ENCODE data around the gene P2RX5. TPM values are rescaled to one million over a fixed set of nuclear protein-coding genes. Genes with fewer than 3 reads are reported as not detected.
A peak's percentile ranks its signal among the peaks of the same experiment; 100 is the strongest.

P2RX5 gene
- total RNA-seq, 1 donor = 31.5 TPM

DNA sequence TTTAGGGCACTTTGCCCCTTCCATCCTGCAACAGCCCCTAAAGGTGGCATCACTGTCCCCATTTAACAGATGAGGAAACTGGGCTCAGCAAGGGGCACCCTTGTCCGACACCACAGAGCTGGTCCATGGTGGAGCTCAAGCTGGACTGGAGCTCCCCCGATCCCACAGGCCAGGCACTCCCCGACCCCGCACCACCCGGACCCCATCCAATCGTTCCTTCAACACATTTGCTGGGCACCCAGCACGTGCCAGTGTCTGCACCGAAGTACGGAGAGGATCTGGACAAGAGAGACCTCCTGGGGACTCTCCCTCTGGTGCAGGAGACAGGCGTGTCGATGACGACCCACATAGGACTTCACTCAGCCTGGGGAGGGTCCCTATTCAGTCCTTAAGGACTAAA is 13.9 kb downstream of the P2RX5 start:
- no peak for DNase-seq (ENCODE audit: low read depth in 2 of 3, low spot score in 2 of 3)

DNA sequence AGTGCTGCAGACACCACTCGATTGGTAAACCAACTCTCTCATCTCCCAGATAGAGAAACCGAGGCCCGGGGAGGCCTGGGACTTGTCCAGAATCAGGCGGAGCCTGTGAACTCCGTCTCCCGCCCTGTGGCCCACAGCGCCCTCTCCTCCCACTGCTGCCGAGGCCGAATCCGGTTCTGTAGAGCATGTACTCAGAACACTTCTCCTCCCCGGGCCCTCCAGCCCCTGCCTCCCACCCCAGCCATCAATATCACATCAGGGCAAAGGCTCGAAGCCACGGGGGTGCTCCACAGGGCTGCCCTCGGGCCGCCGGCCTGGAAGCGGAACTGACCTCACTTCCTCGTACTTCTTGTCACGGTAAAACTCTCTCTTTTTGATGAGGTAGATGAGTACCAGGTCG is 14.4 kb downstream of the P2RX5 start:
- DNase-seq (ENCODE audit: low read depth in 2 of 3, low spot score in 2 of 3) = no peak

DNA sequence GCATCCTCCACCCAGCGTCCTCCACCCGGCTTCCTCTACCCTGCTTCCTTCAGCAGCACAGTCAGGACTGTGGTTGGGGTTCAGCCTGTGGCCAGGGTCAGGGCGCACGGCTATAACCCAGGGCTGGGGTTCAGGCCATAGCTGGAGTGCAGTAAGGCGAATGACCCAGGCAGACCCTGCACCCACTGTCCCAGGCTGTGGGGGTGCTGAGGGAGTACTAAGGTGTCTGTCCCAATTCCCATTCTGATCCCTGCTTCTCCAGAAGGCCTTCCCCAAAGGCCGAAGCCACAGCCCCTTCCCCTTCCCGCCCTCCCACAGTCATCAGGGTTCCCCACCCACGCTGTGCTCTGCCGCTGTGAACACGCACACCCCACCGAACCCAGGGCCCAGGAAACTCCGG is 14.9 kb downstream of the P2RX5 start:
- DNase-seq (ENCODE audit: low read depth in 2 of 3, low spot score in 2 of 3) = no peak

DNA sequence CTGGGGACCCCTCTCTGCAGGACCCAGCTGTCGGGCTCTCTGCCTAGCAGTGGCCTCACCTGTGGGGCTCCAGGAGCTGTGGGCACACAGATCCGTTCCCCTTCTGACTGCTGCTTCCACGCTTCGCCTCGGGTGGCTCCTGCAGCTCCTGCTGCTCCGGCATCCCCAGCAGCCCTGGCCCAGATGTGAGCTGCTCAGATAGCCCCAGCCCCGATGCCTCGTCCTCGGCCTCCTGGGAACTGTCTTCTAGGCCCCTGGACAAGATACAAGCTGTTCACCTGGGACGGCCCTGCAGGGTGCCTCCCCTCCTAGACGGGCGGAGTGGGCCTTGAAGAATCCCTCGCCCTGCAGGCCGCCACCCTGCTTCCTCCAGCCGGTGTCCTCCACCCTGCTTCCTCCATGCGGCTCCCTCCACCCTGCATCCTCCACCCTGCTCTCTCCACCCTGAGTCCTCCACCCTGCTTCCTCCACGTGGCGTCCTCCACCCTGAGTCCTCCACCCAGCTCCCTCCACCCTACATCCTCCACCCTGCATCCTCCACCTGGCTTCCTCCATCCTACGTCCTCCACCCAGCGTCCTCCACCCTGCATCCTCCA is 16.3 kb downstream of the P2RX5 start:
- no peak for DNase-seq (ENCODE audit: low read depth in 2 of 3, low spot score in 2 of 3)

DNA sequence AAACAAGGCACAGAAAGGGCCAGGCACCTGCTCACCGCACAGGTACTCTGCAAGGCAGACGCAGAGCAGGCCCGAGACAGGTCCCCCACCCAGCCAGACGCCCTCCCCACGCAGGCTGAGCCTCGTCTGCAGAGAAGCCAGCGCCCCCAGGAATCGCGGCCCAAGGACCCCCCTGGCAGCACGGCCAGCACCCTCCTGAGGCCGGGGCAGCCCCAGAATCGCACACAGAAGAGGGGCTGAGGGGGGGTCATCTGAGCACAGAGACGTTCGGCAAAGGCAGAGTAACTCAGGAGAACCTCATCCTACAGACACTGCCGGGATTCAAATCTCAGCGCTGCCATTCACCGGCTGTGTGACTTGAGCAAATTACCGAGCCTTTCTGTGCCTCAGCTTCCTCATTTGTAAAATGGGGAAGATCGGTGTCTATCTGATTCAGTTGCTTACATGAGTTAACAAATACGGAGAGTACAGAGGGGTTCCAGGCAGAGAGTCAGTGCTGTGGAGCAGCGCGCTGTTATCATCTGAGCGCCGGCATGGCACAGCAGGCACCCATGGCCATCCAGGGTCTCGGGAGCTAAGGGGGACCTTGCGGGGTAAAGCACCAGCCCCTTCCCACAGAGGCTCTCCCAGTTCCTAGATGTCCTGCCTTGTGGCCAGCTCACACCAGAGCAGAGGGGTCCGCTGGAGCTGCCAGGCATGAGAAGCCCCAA is 17.0 kb downstream of the P2RX5 start:
- no peak for DNase-seq (ENCODE audit: low read depth in 2 of 3, low spot score in 2 of 3)

DNA sequence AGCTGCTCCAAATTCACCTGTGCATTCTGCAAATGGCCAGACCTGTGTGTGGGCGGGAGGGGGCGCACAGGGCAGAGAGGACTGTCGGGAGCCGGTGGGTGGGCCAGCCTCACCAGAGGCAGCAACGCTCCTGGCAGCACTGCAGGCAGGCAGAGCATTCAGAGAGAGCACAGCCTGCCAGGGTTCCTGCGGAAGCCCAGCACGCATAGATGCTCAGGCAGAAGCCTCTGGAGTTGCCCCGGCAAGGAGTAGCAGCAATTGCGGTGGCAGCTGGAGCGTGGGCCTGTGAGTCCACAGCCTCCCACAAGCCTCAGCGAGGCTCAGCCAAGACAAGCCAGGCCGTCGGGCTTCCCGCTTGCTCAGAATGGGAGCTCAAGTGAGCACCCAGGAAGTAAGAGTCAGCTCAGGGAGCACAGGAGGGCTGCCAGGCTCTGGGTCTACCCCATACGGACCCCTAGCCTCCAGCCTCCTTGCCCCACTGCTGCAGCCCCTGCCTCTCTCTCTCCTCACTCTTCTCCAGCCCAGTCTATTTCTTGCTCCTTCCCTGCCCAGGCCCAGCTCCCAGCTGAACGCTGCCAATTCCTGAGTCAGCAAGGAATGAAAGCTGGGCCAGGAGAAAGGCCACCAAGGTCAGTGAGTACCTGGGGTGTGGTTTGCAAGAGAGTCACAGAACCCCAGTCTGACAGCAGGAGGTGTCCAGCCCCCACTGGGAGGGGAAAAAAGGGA is 17.7 kb downstream of the P2RX5 start:
- DNase-seq (ENCODE audit: low read depth in 2 of 3, low spot score in 2 of 3) = no peak

DNA sequence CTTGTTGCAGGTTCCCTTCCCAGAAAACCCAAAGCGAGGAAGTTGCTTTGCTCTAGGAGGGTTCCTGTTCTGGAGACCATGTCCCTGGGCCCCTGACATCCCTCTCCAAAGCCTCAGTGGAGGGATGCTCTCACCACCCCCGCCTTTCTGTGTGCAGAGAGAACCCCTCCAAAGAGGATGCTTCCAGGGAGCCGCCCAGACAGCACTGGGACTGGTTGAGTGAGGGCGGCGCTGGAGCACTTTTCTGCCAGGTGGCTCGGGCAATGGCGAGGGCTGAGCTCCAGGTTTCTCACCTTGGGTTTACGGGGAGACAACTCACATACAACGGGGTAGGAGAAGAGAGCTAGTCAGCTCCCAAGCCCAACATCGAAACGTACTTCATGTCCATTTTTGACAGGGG is 20.1 kb downstream of the P2RX5 start:
- DNase-seq (ENCODE audit: low read depth in 2 of 3, low spot score in 2 of 3) = no peak

DNA sequence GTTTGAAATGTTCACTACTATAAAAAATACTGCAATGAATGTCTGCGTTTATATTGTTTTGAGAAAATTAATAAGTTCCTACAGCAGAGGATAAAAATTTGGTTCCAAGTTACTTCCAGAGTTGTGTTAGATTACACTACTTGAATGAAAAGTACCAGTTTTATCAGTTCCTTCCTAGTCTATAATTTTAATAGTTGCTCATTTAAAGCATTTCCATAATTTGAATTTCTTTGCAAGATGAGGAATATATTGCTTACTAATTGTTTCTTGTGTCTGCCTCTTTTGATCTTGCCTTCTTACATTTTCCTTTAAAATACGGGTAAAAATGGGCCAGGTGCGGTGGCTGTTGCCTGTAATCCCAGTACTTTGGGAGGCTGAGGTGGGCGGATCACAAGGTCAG is 23.4 kb downstream of the P2RX5 start:
- no peak for DNase-seq (ENCODE audit: low read depth in 2 of 3, low spot score in 2 of 3)

DNA sequence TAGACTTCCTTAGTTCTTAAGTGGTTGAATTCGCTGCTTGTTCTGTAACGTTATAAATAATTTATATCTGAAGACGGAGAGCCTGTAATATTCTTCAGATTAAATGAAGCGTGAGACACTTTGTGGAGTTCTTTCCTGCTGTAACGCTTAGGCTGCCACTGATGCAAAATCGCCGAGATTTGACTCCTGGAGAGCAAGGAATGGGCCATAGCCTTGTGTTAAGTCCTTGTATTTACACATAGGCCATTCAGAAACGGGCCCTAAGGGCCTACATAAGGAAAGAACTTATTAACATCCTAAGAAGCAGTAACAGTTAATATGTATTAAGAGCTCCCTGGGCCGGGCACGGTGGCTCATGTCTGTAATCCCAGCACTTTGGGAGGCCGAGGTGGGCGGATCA is 26.4 kb downstream of the P2RX5 start:
- no peak for DNase-seq (ENCODE audit: low read depth in 2 of 3, low spot score in 2 of 3)

DNA sequence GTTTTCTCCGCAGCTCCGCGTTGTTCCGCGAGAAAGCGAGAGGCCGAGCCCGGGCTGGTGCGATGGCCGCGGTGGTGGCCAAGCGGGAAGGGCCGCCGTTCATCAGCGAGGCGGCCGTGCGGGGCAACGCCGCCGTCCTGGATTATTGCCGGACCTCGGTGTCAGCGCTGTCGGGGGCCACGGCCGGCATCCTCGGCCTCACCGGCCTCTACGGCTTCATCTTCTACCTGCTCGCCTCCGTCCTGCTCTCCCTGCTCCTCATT is 26.9 kb downstream of the P2RX5 start:
- no peak for DNase-seq (ENCODE audit: low read depth in 2 of 3, low spot score in 2 of 3)

DNA sequence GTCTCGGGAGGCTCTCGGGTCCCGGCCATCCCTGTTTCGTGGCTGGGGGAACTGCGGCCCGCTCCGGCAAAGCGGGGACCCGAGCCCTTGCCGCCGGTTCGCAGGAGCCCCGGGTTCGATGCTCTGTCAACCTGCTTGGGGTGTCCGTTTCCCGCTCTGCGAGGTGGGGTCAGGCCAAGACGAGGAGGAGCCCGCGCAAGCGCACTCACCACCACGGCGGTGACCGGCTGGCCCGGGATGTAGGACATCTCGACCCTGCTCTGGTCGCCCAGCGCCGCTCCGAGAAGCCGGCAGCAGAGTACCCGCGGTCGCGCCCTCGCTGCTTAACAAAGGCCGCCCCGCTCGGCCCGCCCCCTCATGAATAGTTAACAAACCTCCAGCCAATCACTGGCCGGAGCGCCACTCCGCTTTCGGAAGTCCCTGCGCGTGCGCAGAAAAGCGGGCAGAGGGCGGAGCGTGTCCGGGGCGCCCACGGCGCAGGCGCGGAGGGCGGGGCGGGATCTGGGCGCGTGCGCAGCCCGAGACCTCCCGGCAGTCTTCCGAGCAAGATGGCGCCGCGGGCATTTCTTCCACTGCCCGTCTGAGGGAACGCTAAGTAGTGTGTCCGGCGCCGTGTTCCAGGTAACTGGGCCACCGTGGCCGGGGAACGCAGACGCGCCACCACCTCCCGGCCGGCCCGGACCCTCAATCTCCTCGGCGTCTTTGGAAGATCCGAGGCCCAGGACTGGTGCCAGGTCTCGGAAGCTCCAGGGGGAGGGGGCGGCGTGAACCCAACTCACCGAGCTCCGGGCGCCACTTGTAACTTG is 27.5 kb downstream of the P2RX5 start, which contains the start of the genes EMC6 and TAX1BP3:
TSS of gene EMC6 (plus strand) at position 534 of the 806 bp plus-strand sequence. CDS start 335 bp downstream, outside the sequence.
TSS of gene TAX1BP3 (minus strand) at position 300 of the 806 bp plus-strand sequence. CDS start at position 248, 52 bp downstream.
- peak; percentile 97 to 100 (median 98) for DNase-seq (ENCODE audit: low read depth in 2 of 3, low spot score in 2 of 3)

DNA sequence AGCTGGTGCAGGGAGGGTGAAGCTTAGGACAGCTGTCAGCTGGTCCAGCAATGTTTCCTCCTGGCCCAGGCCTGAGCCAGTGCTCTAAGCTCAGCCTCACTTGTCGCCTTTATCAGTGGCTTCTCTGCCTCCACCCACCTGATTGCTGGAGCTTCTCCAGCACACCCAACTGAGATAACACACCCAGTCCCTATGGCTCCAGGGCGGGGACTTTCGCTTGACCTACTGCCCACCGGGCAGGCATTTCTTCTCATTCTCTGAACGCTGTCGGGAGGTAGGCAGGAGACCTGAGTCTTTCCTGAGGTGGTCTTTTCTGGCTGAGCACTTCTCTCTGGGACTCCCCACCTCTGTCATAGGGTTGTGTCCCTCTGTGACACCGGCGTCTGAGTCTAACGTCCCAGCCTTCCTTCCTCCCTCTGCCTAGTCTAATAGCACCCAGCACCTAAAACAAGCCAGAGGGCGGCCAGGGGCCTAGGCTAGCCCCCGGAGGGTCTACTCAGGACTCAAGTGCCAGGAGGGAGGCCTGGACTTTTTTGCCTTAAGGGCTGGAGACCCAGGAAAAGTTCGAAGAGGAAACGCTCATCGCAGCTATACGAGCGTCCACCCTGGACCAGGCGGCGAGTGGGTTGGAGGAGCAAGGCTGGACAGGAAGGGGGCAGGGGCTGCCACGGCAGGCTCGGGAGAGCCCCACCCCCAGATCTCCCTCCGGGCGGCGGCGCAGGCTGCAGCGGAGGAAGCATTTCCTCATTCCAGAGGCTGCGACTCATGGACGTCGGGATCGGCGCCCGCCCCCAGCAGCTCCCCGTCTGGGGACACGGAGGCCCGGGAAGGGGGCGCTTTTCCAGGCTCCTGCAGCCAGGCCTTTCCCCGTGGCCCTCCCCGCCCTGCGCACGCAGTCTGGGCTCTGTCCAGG is 28.3 kb downstream of the P2RX5 start:
- DNase-seq (ENCODE audit: low read depth in 2 of 3, low spot score in 2 of 3) = no peak

DNA sequence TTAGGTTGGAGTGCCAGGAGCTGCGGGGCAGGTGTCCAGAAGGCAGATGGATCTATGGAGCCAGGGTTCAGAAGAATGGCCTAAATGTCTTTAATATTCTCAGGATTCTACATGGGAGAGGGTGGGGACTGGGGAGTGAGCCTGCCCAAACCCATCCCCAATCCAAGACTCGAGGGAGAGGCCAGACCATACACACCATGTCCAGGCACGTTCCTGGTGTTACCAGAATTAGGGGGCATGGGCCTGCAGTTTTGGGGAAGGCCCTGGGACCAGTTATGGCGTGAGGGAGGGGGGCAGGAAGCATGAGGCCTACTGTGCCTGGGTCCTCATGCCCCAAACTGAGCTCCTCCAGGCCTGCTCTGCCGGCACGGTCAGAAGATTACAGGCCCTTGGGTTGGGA is 29.4 kb downstream of the P2RX5 start:
- DNase-seq (ENCODE audit: low read depth in 2 of 3, low spot score in 2 of 3) = no peak

DNA sequence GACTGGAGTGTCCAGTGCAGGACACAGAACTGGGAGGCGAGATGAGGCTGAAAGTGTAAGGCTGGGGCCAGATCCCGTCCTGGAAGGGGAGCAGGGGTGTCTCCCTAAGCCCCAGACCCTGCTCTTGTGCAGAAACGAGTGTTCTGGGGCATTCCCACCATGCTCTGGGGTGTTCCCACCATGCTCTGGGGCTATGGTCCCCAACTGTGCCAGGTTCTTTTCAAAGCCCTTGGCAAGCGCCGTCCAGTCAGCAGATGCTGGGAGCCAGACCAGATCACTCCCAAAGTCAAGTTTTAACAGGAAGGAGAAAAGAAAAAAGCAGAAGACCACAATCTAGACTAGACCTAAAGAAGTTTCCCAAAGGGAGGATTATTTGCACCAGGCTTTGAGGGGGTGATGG is 30.1 kb downstream of the P2RX5 start:
- no peak for DNase-seq (ENCODE audit: low read depth in 2 of 3, low spot score in 2 of 3)

DNA sequence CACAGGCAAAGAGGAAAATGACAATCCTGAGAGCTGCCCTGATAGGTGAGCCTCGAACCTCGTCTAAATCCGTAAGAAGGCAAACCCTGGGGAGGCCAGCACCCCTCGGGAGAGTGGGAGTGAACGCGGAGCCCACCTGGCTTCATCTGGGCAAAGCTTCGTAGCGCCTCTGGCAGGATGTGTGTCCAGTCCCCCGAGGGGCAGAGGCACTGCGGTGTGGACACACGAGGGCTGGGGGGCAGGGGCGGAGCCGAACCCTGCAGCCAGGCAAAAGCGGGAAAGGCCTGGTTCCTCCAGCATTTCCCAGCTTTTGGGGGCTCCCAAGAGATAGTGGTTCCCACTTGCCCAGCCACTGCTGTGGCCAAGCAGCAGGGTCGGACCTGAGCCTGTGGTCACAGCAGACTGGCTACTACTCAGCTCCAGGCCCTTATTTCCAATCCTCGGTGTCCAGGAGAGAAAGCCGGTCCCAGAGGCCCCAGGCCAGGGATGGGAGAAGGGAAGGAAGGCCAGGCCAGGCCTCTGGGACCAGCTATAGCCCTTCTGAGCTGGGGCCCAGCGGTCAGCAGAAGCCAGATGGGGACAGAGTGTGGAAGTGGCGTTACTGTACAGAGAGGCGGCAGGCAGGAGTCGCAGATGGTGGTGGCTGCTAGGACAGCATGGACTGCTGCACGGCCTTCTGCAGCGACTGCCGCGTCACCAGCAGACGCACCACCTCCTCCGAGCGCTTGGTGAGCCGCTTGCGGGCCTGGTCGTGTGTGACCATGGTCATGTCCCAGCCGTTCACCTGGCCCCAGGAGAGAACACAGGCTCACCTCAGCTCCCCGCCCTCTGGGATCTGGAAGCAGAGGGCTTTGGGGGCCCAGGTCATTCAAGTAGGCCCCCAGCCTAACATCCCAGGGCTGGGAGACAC is 32.6 kb downstream of the P2RX5 start:
- no peak for DNase-seq (ENCODE audit: low read depth in 2 of 3, low spot score in 2 of 3)

DNA sequence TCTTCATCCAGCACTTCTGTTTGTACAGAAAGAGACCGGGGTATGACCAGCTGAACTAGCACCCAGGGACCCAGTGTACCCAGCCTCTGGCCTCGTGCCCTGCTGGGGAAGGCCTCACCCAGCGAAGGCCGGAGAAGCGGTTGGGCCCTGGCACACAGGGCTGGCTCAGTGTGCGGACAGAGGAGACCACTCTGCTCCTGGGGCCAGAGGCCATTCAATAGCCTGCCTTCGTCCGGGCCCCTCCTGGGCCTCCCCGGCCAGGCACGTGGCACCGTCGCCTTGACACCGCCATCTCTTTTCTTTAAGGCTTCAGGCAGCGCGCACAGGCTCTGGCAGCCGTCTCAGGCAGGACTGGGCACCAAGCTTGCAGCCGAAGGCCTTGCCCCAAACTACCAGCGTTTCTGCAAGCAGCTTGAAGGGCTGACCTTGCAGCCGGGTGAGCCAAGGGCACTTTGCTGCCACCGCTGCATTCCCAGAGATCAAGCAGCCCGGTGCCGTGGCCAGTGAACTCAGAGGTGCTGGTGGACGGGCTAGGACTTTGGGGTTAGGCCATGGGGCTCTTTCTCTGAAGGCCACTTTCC is 35.6 kb downstream of the P2RX5 start:
- no peak for DNase-seq (ENCODE audit: low read depth in 2 of 3, low spot score in 2 of 3)

DNA sequence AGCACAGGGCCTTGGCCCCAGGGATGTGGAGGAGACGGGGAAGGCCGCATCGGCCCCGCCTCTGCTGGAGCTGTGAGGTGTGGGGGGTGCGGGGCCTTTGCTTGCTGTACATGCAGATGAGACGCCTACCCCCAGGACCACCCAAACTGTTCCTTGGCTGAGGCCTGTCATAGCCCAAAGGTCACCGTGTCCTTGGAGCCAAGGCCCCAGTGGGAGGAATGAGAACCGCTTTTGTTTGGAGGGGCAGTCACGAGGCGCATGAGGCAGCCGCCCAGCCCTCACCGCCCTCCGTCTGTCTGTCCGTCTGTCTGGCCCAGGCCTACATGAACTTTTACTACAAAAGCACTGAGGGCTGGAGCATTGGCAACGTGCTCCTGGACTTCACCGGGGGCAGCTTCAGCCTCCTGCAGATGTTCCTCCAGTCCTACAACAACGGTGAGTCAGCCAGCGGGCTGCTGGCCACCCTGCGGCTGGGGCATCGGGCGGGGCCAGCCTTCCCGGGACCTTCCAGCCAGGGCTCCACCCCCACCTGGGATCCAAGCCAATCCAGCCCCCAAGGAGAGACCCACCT is 36.3 kb downstream of the P2RX5 start:
- DNase-seq (ENCODE audit: low read depth in 2 of 3, low spot score in 2 of 3) = no peak

DNA sequence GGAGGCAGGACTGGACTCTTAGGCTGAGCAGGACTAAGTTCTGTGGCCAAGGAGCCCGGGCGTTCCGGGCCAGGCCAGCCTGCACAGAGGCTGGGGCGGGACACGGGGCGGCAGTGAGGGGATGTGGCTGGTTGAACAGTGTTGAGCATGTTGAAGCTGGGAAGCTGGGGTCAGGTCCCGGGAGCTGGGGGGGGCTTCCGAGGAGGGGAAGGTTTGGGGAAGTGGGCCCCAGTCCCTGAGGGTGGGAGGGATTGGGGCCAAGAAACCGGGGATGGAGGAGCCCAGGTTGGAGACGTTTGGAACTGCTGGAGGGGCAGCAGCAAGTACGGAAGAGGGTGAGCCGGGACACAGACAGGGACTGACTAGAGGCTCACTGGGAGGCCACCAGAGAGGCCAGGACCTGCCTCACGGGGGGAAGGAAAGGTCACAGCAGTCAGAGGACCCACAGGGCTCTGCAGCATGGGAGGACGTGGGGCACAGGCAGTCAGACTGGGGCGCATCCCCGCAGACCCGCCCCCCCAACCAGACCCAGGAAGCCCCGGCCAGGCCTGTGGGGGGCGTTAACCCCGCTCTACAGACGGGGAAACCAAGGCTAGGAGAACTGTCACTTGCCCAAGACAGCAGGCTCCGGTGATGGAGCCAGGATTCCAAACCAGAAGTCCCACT is 37.0 kb downstream of the P2RX5 start:
- DNase-seq (ENCODE audit: low read depth in 2 of 3, low spot score in 2 of 3) = no peak
